Endometrial microvascular endothelial cells (primary cell): ENCODE measurements around the gene ERN1. TPM values are rescaled to one million over a fixed set of nuclear protein-coding genes. Genes with fewer than 3 reads are reported as not detected.

Experiments used
- in situ Hi-C: cut with HindIII; loops from 2 replicates; pipeline ENCODE4 v1.10.0; 2017; ENCODE audit warnings: low sequenced_read_pairs, low pct_unique_long_range_greater_than_20kb; ENCODE audit errors: inconsistent ontology term
- total RNA-seq: library from RNA; depleted of rRNA; stranded (reverse); fragments of >200 nt; gene quantifications from one replicate; pipeline ENCODE4 v1.2.3, GENCODE V29; 2015; ENCODE audit errors: inconsistent ontology term

Gene ERN1
- total RNA-seq, 1 donor from 2014 or later = 23.1 TPM

DNA sequence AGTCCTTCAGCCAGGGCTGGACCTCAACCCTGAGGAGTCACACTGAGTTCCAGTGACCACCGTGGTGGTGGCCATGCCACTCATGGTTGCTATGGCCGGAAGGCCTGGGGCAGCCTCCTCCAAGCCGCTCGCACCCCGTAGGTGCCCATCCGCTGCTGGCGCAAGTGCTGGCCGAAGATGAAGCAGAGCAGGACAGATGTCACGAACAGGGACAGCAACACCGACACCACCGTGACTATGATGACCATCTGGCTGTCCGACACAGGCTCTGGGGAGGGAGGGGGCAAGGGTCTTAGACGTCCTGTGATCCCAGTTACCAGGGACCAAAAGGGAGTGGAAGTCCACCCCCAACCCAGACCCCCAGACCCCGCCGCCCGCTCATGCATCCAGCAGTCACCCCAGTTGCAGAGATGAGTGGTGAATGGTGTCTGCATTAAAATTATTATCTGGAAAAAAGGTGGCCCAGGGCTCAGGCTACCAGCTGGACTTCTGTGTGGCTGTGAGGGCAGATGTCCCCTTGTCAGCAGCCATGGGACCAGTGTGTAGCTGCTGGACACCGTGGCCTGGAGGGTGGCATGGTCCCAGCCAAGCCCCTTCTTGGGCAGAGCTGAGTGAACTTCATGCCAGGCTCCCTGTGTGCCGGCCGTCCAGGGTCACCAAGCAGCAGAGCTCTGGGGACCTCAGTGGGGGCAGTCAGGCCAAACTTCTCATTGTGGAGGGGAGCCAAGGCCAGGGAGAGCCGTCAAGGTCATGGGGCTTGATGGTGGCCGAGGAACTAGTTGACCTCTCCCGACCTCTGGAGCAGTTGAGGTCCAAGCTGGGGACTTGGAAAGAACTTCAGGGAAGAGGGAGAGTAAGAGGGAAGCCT is 127.1 kb downstream of the ERN1 start:
- in situ Hi-C loops = no loop called here

DNA sequence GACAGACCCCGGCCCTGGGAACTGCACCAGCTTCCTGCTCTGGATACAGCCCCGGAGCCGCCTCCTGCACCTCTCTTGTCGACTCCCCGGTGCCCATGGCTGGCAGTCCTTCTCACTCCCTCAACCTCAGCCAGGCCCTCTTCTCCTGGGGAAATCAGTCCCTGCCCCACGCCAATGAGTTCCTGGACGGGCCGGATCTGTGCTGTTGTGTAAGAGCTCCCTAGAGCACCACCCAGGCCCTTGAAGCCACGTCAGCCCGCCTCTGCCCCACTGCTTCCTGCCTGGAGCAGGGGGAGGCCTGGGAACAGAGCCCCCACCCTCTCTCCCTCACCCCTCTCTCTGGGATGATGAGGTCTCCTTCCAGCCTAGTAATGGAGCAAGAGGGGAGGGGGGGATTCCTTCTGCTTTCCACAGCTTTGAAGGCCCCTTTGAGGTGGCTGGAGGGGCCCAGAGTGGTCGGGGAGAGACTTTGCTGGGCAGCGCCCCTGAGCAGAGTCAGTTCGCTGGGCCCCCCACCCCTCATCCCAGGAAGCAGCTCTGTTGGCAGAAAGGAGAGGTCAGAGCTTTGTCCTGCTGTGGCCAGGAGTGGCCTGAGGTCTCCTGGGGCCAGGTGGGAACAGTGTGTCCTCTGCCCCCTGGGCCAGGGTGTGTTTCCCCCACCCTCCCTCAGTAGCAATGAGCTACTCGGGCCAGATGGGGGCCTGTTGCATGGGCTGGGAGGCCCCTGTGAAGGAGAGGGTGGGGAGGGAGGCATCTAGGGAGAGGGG is 128.0 kb downstream of the ERN1 start:
- in situ Hi-C loops = no loop called here

DNA sequence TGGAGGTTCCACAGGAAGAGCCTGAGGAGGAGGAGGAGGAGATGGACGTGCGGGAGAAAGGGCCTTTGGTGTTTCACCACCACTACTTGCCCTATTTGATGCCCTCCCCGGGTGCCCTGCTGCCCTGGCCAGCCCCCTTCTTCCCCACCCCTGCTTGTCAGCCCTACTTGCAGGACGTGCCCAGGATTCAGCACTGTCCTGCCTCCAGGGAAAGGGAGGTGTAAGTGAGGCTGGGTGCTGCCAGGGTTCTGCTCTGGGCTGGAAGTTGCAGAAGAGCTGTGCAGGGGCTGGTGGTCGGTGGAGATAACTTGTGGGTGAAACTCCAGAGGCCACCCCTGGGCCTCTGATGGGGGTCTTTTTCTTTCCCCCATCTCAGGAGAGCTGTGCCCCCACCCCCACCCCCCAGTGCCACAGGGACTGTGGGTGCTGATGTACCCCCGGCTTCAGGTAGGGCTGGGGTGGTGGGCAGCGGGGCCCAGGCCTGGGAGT is 128.8 kb downstream of the ERN1 start:
- in situ Hi-C loops = no loop called here

DNA sequence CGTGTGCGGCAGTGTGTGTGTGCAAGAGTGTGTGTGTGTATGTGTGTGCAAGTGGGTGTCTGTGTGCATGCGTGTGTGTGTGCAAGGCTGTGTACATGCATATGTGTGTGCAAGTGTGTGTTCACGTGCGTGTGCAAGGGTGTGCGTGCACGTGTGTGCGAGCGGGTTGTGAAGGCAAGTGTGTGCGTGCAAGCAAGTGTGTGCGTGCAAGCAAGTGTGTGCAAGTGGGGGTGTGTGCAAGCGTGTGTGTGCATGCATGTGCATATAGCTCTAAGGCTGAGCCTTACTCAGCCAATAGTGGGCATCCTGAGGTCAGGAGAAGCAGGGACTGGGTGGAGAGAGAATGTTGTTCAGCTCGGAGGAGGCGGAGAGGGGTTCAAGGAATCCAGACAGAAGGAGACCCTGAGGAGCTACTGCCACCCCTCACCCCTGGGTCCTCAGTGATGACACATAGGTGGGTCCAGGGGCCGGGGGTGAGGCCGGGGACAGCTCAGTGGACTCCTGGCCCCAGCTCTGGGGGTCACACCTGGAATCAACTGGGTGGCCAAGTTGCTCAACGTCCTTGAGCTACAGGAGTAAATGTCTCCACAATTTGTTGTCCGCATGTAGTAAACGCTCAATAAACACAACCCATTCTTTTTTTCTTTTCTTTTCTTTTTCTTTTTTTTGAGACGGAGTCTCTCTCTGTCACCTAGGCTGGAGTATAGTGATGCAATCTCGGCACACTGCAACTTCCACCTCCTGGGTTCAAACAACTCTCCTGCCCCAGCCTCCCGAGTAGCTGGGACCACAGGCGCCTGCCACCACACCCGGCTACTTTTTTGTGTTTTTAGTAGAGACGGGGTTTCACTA is 130.0 kb downstream of the ERN1 start:
- in situ Hi-C loops = no loop called here

DNA sequence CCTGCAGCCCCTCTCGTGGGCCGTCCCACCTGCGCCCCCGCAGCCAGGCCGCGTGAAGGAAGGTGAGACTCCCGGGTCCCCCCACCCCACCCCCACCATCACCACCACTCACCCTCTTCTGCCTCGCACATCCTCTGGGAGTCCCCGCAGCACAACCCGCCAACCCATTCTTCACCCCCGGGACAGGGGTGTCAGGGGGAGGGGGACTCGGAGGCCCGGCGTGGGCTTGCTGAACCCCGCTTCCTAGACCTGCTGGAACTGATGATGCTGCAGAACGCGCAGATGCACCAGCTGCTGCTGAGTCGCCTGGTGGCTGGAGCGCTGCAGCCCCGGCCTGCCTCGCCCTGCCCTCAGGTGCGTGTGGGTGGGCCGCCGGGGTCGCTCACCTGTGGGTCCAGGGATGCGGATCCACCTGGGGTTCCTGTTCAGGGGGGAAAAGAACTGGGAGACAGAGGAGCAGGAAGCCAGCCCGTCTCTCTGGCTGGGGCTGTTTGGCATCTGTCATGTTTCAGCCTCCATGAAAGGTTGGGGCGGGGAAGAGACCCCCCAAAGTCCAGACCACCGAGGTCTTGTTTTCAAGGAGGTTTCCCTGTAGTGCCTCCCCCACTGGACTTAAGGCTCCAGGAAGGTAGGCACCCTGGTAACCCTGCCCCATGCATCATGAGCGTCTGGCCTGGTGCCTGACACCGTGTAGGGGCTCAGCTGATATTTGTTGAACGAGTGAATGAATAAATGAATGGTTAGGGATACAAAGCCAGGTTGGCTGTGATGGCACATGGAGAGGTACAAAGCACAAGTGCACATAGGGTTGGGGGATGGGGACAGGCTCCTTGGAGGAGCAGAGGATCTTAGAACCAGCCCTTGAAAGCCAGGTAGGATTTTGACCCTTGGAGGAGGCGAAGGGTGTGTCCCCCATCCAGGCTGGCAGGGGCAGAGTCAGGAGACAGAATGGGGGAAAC is 130.9 kb downstream of the ERN1 start:
- in situ Hi-C loops = no loop called here

DNA sequence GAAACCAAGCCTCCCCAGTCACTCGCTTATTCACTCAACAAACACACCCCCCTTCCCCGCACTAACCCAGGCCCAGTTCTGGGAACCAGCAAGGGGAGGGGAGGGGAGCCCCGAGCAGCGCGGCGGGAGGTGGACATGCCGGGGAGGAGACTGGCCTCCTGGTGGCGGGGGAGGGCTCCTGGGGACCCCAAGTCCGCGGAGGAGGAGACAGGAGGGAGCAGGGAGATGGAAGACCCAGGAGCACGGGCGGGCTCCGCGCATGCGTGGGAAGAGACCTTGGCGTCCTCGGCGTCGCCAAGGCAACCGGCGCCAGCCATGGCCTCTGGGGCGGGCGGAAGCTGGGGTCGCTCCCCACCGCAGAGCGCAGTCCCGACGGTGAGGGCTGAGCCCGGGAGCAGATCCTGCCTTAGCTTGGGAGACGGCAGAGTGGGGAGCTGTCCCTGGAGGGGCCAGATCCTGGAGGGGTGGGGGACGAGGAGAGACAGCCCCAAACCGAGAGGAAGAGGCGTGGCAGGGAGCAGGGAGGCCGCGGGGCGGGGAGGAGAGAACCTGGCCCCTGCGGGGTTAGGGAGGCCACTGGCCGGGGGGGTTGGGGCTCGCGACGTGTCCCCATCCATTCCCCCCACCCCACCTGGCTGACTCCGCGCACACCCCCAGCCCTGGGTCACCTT is 131.8 kb downstream of the ERN1 start, which contains the start of gene PRR29:
Gene PRR29, plus strand, starts transcription at position 302 of the 671 bp plus-strand sequence. Its CDS starts 14 bp downstream, at position 316.
- in situ Hi-C loops = no loop called here

DNA sequence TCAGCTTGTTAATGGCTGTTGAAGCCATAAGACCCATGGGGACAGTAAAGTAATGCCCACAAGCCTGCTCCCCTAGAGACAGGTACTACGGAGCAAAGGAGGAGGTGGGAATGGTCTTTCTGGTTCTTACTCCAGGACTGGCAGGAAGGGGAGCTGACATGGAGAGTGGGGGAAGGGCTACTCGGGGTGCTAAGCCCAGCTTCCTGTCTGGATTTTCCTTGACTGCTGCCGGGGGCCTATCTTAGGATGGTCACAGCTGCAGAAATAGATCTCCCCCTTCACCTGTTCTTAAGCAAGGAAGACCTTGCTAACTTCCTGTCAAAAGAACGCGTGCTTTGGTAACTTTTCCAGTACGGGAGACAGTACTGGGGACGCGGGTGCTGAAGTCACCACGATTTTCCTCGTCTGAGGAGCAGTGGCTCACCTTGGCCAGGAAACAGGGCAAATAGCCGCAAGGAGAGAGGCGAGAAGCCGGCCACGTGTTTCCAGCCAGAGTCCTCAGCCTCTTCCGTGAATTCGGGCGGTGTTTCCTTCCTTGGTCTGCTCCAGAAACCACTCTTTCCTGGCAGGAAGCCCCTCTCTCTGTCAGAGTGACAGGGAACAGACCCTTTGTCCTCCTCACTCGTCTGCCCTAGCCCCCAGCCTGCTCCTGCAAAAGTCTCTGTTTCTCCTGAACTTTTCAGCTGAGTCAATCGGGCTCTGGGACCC is 132.4 kb downstream of the ERN1 start:
- in situ Hi-C loops = no loop called here

DNA sequence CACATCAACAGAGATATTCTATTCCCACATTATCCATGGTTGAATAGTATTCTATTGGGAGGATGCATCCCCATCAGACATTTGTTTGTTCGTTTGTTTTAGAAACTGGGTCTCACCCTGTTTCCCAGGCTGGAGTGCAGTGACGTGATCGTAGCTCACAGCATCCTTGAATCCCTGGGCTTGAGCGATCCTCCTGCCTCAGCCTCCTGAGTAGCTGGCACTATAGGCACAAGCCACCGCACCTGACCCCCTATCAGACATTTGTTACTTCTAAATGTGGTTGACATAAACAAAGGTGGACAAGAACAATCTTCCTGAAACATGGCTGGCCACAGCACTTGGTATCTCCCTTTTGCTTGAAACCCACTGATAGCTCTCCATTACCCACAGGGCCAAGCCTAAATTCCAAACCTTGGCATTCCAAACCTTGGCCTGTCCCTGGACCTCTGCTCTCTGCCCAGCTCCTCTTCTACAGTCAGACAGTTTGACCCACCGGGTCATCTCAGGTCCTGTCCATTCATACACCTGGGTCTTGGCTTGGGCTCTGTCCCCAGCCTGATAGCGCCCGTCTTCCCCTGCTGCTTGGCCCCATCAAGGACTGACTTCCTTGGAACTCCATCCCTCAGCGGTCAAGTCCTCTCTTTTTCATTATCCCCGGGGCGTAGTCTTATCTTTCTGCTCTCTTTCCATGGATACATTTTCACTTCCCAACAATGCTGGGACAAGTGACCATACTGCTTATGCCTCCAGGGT is 133.3 kb downstream of the ERN1 start:
- in situ Hi-C loops = no loop called here

DNA sequence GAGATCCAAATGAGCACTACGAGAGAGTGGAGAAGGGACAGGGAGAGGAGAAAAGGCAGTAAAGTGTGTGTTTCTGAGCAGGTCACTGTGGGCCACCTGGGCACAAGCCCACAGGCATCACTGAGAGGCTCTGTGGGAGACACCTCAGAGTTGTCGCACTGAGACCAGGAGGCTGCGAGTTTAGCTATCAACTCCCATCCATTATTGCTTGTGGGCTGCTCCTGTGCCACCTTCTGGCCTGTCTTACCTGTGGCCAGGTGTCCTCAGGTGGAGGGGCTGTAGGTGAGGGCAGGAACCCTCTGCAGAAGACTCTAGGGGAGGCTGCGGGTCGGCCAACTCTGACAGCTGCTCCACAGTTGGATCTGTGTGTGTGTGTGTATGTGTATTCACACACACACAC is 134.3 kb downstream of the ERN1 start:
- in situ Hi-C loops = no loop called here

DNA sequence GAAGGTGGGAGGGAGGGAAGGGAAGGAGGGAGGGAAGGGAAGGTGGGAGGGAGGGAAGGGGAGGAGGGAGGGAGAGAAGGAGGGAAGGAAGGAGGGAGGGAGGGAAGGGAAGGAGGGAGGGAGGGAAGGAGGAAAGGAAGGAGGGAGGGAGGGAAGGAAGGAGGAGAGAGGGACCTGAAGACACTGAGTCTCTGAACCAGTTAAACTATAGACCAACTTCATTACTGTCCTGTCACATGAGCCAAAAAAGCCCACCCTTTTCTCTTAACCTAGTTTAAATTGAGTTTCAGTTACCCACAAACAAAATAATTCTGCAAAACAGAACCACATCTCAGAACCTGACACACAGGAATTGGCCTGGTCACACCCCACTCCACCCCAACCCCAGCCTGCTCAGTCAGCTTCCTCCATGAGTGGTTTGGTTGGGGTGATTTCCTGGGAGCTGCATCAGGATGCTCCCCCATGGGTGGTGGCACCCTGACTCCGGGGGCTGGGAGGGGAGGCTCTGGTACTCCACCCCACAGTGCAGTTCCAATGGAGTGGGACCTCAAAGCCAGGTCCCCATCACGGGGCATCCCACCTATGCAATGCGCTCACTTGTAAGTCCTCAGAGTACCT is 136.5 kb downstream of the ERN1 start:
- in situ Hi-C loops = no loop called here

DNA sequence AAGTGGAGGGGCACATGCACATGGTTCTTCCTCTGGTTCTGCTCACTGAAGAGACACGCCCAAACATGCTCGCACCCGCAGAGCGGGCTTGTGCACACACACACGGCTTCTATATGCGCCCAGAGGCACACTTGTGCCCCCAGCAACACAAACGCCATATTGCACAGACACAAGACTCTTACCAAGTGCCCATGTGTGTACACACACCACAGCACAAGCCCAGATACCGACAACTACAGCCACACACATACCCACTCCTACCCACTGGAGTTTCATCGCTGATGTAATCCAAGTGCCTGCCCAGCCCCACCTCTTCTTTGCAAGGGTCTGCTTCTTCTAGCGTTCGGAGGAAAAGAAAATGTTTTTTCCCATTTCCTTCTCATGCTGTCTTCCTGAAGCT is 138.3 kb downstream of the ERN1 start:
- in situ Hi-C loops = no loop called here

DNA sequence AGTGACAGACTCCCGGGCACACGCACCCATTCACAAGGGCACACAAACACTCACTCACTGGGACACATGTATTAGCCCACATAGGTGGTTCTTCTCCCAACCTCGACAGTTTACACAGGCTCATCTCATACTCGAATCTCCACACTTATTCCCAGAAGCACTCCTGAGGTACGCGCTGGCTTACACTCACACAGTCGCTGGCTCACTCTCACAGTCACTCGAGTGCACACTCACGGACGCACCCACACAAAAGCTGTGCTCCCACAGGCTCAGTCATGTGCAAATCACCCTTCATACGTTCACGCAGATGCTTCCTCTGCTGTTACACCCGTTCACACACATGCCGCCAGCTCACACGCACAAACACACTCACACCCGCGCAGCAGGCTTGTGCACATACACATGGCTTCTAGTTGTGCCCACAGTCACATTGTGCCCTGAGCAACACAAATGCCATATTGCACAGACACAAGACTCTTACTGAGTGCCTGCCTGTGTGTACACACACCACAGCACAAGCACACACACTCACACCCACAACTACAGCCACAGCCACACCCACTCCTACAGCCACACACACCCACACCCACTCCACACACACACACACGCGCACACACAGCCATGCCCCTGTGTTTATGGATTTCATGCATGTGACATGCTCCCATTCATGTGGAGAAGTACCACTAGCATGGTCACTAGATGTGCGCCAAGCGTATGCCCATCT is 140.2 kb downstream of the ERN1 start:
- in situ Hi-C loops = no loop called here
